A549 (cell line): Measurements from ENCODE around the gene SNAI3. TPM values are rescaled to one million over a fixed set of nuclear protein-coding genes. Genes with fewer than 3 reads are reported as not detected.
A peak's percentile ranks its signal among the peaks of the same experiment; 100 is the strongest.

Source experiments
- ATAC-seq, 2 experiments: fragments of 200-7000 bp in 1 of 2; fragments of >200 bp in 1 of 2; cut with Nextera tagmentation in 1 of 2; cut with Tn5 transposase in 1 of 2; 3 replicates each; pipeline versions ENCODE4 v1.8.0 to v1.9.1; 2018 to 2020; ENCODE audit warnings: mild to moderate bottlenecking in 1 of 2, moderate library complexity in 1 of 2
- CTCF ChIA-PET: fragments of 300-600 bp; sonication (Branson Sonifier 250); formaldehyde crosslinking; extraction: SDS; loops from one replicate; lab custom pipeline; 2021; ENCODE audit warnings: antibody characterized with exemption, inconsistent platforms; lab: Yijun Ruan, JAX
- POLR2A ChIA-PET: fragments of 350-600 bp; formaldehyde crosslinking; extraction: SDS; loops from one replicate; lab custom pipeline; 2021; ENCODE audit warnings: antibody characterized with exemption, inconsistent platforms; lab: Yijun Ruan, JAX
- DNase-seq, 2 experiments: peaks; one replicate each; pipeline versions ENCODE4 v3.0.0 to v3.0.0-alpha.2; 2011 to 2016; ENCODE audit warnings: low read depth in 1 of 2, low spot score in 1 of 2
- FAIRE-seq: peaks from 2 replicates; lab custom pipeline; 2011; peaks lifted over from hg19 to GRCh38; lab: Jason Lieb, UNC
- H3K27ac ChIP-seq, 2 experiments: fragments of >200 bp; sonication (Bioruptor Twin); formaldehyde crosslinking; 3 replicates each; pipeline ENCODE4 v1.5.1; 2016 to 2017
- H3K4me1 ChIP-seq: fragments of >200 bp; sonication (Bioruptor Twin); formaldehyde crosslinking; 3 replicates; pipeline ENCODE4 v1.6.1; 2016
- H3K4me2 ChIP-seq: fragments of >200 bp; sonication (Bioruptor Twin); formaldehyde crosslinking; 3 replicates; pipeline ENCODE4 v1.6.1; 2016
- H3K4me3 ChIP-seq: fragments of >200 bp; sonication (Bioruptor Twin); formaldehyde crosslinking; 3 replicates; pipeline ENCODE4 v1.5.1; 2016
- H3K9me3 ChIP-seq: fragments of >200 bp; sonication (Bioruptor Twin); formaldehyde crosslinking; 3 replicates; pipeline ENCODE4 v1.6.1; 2016
- ATOH8 ChIP-seq: fragments of 250-450 bp; sonication (Bioruptor Pico); IDR thresholded peaks from 2 replicates; pipeline ENCODE4 v1.5.0; 2020; ENCODE audit warnings: low read depth, mild to moderate bottlenecking, moderate library complexity
- CTCF ChIP-seq: fragments of >200 bp; sonication (Bioruptor Twin); formaldehyde crosslinking; IDR thresholded peaks from 3 replicates; pipeline ENCODE4 v1.5.1; 2016
- EP300 ChIP-seq, 2 experiments: fragments of >200 bp; sonication (Bioruptor Twin); formaldehyde crosslinking; IDR thresholded peaks; 2 replicates in 1 of 2; 3 replicates in 1 of 2; pipeline ENCODE4 v1.6.1; 2016 to 2017
- FOSL2 ChIP-seq, 2 experiments: fragments of 450-650 bp in 1 of 2; fragments of >200 bp in 1 of 2; sonication (Bioruptor Twin) in 1 of 2; formaldehyde crosslinking; IDR thresholded peaks; 2 replicates each; pipeline versions ENCODE4 v1.5.0 to v1.6.1; 2016 to 2020; ENCODE audit warnings: mild to moderate bottlenecking in 1 of 2, moderate library complexity in 1 of 2
- FOXS1 ChIP-seq: fragments of 250-450 bp; sonication (Bioruptor Pico); IDR thresholded peaks from 2 replicates; pipeline ENCODE4 v1.5.0; 2020; ENCODE audit warnings: mild to moderate bottlenecking, moderate library complexity
- GATA3 ChIP-seq: IDR thresholded peaks from 2 replicates; pipeline ENCODE4 v1.6.1; 2012; ENCODE audit warnings: borderline replicate concordance
- HDAC2 ChIP-seq: fragments of 200-600 bp; sonication (generic); IDR thresholded peaks from 2 replicates; pipeline ENCODE4 v1.6.1; 2016
- HEYL ChIP-seq: fragments of 250-450 bp; sonication (Bioruptor Pico); IDR thresholded peaks from 2 replicates; pipeline ENCODE4 v1.8.0; 2021; ENCODE audit warnings: mild to moderate bottlenecking, moderate library complexity
- HMGXB4 ChIP-seq: fragments of 250-450 bp; sonication (Bioruptor Pico); IDR thresholded peaks from 2 replicates; pipeline ENCODE4 v1.5.0; 2021; ENCODE audit warnings: mild to moderate bottlenecking, moderate library complexity, borderline replicate concordance
- JUN ChIP-seq, 2 experiments: fragments of >200 bp; sonication (Bioruptor Twin); formaldehyde crosslinking; IDR thresholded peaks; 2 replicates in 1 of 2; 3 replicates in 1 of 2; pipeline ENCODE4 v1.6.1; 2016 to 2017
- JUNB ChIP-seq: fragments of >200 bp; sonication (Bioruptor Twin); formaldehyde crosslinking; IDR thresholded peaks from 2 replicates; pipeline ENCODE4 v1.6.1; 2016
- MAFK ChIP-seq: fragments of 450-650 bp; IDR thresholded peaks from 2 replicates; pipeline ENCODE4 v1.6.1; 2014; ENCODE audit not compliant: partially characterized antibody
- MAX ChIP-seq: IDR thresholded peaks from 2 replicates; pipeline ENCODE4 v1.6.1; 2012
- NR3C1 ChIP-seq: fragments of >200 bp; sonication (Bioruptor Twin); formaldehyde crosslinking; IDR thresholded peaks from 3 replicates; pipeline ENCODE4 v1.6.1; 2017
- RAD21 ChIP-seq, 2 experiments: fragments of >200 bp in 1 of 2; sonication (Bioruptor Twin) in 1 of 2; formaldehyde crosslinking in 1 of 2; IDR thresholded peaks in 1 of 2; conservative IDR thresholded peaks in 1 of 2; 2 replicates in 1 of 2; 3 replicates in 1 of 2; pipeline ENCODE4 v1.6.1; 2012 to 2018; ENCODE audit warnings: inconsistent platforms in 1 of 2
- SREBF2 ChIP-seq: fragments of 450-650 bp; IDR thresholded peaks from 2 replicates; pipeline ENCODE4 v1.6.1; 2014; ENCODE audit warnings: mild to moderate bottlenecking, moderate library complexity
- TP53 ChIP-seq: fragments of 250-450 bp; sonication (Bioruptor Pico); IDR thresholded peaks from 2 replicates; pipeline ENCODE4 v1.5.0; 2021; ENCODE audit warnings: mild to moderate bottlenecking, moderate library complexity
- ZFP36 ChIP-seq: fragments of 450-650 bp; IDR thresholded peaks from 2 replicates; pipeline ENCODE4 v1.6.1; 2014; ENCODE audit warnings: borderline replicate concordance; ENCODE audit not compliant: partially characterized antibody
- ZNF302 ChIP-seq: fragments of 250-450 bp; sonication (Bioruptor Pico); IDR thresholded peaks from 2 replicates; pipeline ENCODE4 v1.9.0; 2021; ENCODE audit warnings: inconsistent platforms, mild to moderate bottlenecking, moderate library complexity
- WGBS: methylation state at CpG from one replicate; pipeline ENCODE4 v1.1.6; 2017; ENCODE audit errors: missing lambda C conversion rate; 5-methylcytosine and 5-hydroxymethylcytosine counted together
- polyA plus RNA-seq, 4 experiments: library from polyadenylated mRNA; depleted of rRNA in 3 of 4; stranded (reverse); fragments of >200 nt; fragmentation: RNase III in 1 of 4; extraction: RNeasy Plus Mini Kit Qiagen cat#74134 plus additional on column Dnase treatment in 1 of 4; gene quantifications; 2 replicates in 3 of 4; 3 replicates in 1 of 4; pipeline ENCODE4 v1.2.3, GENCODE V29; 2011 to 2017

SNAI3 gene
- polyA plus RNA-seq, 2 of the 4 experiments (the other 2 are of a cell fraction), result not detected

- no peak for ATAC-seq
- no peaks in the 10 kb centered on the region for H3K4me1 ChIP-seq
- no peak overlapping the region for H3K4me3 ChIP-seq
- TF ChIP-seq ZNF302 (CRISPR knock-in tag) (no peak), SREBF2 (no peak), HMGXB4 (no peak), GATA3 (no peak), MAFK (no peak)
- CTCF ChIA-PET, result interaction anchor here (0.7 to 1.5 kb wide), 3 partner anchors 13 to 109 kb away, joined by 3 to 4 read pairs (median 4); no protein-coding TSS in a partner anchor
- H3K9me3 ChIP-seq, result no peaks in the 10 kb centered on the region
- POLR2A ChIA-PET, result no interaction called here
- FAIRE-seq, result no peak
- no peak overlapping the region for H3K27ac ChIP-seq
- 83% methylated on average over 19 of the region's 19 CpGs for WGBS
- H3K4me2 ChIP-seq, result no peak overlapping the region
- no peak for DNase-seq
These were observed 12.5 kb downstream of the SNAI3 start for GRCh38 chr16:88673716-88674379.

GRCh38 chr16:88672776-88673175 lies 13.5 kb downstream of the SNAI3 start:
- CTCF ChIA-PET, result interaction anchor here (0.9 to 2.4 kb wide), 10 partner anchors 9 to 143 kb away, joined by 3 to 8 read pairs (median 4); partner anchors contain the start of genes CTU2 and RNF166
- DNase-seq, result peak; percentile 42 to 47
- Histone ChIP-seq H3K4me3 (no peak overlapping the region), H3K4me1 (no peaks in the 10 kb centered on the region), H3K9me3 (no peaks in the 10 kb centered on the region), H3K4me2 (no peak overlapping the region), H3K27ac (no peak overlapping the region)
- ATAC-seq, result peak in 1 of 2 experiments; percentile 90; a peak in 4 of 6 replicates
- FAIRE-seq, result no peak
- WGBS, result 59% methylated on average over 11 of the region's 11 CpGs
- POLR2A ChIA-PET, result no interaction called here
- TF ChIP-seq RAD21 (conservative IDR thresholded peaks at IDR 0.05 in 1 of 2, IDR thresholded peaks at IDR 0.05 in 1 of 2), result peak in 1 of 2 experiments; percentile 50; a peak in 2 of 5 replicates
- TF ChIP-seq CTCF, result peak; percentile 18; the same call in 1 of the 3 replicates
- TF ChIP-seq TP53 (CRISPR knock-in tag), result no peak
- no peak for TF ChIP-seq ZFP36

- FAIRE-seq, result no peak
- no peak overlapping the region for H3K27ac ChIP-seq
- POLR2A ChIA-PET, result no interaction called here
- no peak for TF ChIP-seq ATOH8 (CRISPR knock-in tag)
- TF ChIP-seq, all 56 proteins: peak for 0
- DNase-seq (no peak), ATAC-seq (no peak)
- Histone ChIP-seq H3K4me3 (no peak overlapping the region), H3K4me1 (no peaks in the 10 kb centered on the region), H3K4me2 (no peak overlapping the region), H3K9me3 (no peaks in the 10 kb centered on the region)
- CTCF ChIA-PET, result interaction anchor here (0.6 to 2.4 kb wide), 9 partner anchors 9 to 144 kb away, joined by 3 to 9 read pairs (median 4); partner anchors contain the start of gene IL17C
- 84% methylated on average over 21 of the region's 23 CpGs for WGBS
These were observed 14.5 kb downstream of the SNAI3 start for GRCh38 chr16:88671806-88672205.

GRCh38 chr16:88669980-88670379 lies 16.3 kb downstream of the SNAI3 start:
- Histone ChIP-seq H3K4me2 (no peak overlapping the region), H3K27ac (no peak overlapping the region), H3K4me3 (no peak overlapping the region), H3K9me3 (no peaks in the 10 kb centered on the region), H3K4me1 (no peaks in the 10 kb centered on the region)
- ATAC-seq, result no peak
- ChIA-PET POLR2A (no interaction called here), CTCF (interaction anchor here (0.6 to 2.4 kb wide), 7 partner anchors 10 to 785 kb away, joined by 3 to 9 read pairs (median 4); partner anchors contain the start of gene SNAI3)
- 91% methylated on average over 10 of the region's 10 CpGs for WGBS
- no peak for DNase-seq
- no peak for FAIRE-seq
- TF ChIP-seq CTCF, result no peak
- TF ChIP-seq JUNB, result no peak
- no peak for TF ChIP-seq MAX
- no peak for TF ChIP-seq FOXS1 (CRISPR knock-in tag)
- no peak for TF ChIP-seq FOSL2 (IDR thresholded peaks at IDR 0.05)
- TF ChIP-seq FOSL2 (CRISPR knock-in tag; IDR thresholded peaks at IDR 0.05), result no peak
- TF ChIP-seq EP300 (IDR thresholded peaks at IDR 0.05), result no peak
- TF ChIP-seq ZFP36, result no peak
- TF ChIP-seq JUN (IDR thresholded peaks at IDR 0.05), result no peak
- no peak for TF ChIP-seq HEYL (CRISPR knock-in tag)
- TF ChIP-seq HDAC2, result no peak
- no peak for TF ChIP-seq HMGXB4
- no peak for TF ChIP-seq NR3C1
